ENCODE results near the gene PHF2. TPM values are rescaled to one million over a fixed set of nuclear protein-coding genes. Genes with fewer than 3 reads are reported as not detected.

The PHF2 gene
- total RNA-seq (2014; rRNA removed; shearing (Covaris generic)) = 12.5 and 16.5 TPM in 2 replicates
- polyA plus RNA-seq (2016; fragmentation: Nextera tagmentation; extraction: Ambion mirVana) = 3.5 and 4.6 TPM in 2 replicates

GRCh38 chr9:93576258-93577077 is at the start of gene PHF2:
PHF2 (plus strand) TSS chr9:93576584; CDS start chr9:93576774, 190 bp downstream.
- TF ChIP-seq EZH2 (IDR thresholded peaks at IDR 0.05; ENCODE audit: insufficient read depth, poor library complexity, severe bottlenecking) (no peak), EZH2phosphoT487 (IDR thresholded peaks at IDR 0.05; ENCODE audit: insufficient read depth, low read depth) (no peak)
- 1% methylated on average over 51 to 62 of the region's 140 CpGs for WGBS, 2 experiments (ENCODE audit: low coverage in 1 of 2, low lambda C conversion rate in 2 of 2, missing lambda C conversion rate in 2 of 2)
- Histone ChIP-seq H3F3A (ENCODE audit: insufficient read depth) (no peaks in the 10 kb centered on the region), H2AFZ (peak within 1 kb of the TSS; percentile 77), H3K36me3 (ENCODE audit: low read depth) (no peaks in the 10 kb centered on the region), H3K4me2 (ENCODE audit: unreplicated experiment) (peak within 1 kb of the TSS; percentile 84), H3K9me3 (ENCODE audit: low read depth) (no peaks in the 10 kb centered on the region), H3K27ac (peak within 1 kb of the TSS; percentile 53), H3K9ac (peak within 1 kb of the TSS; percentile 96), H3K27me3 (replicated peaks; ENCODE audit: insufficient read depth) (no peaks in the 10 kb centered on the region), H3K79me2 (ENCODE audit: insufficient read depth) (peaks cover 62% of the 10 kb centered on the region), H3K4me3 (peak within 1 kb of the TSS; percentile 84), H3K9me2 (ENCODE audit: insufficient read depth) (no peaks in the 10 kb centered on the region), H3K4me1 (ENCODE audit: insufficient read depth) (peaks cover 17% of the 10 kb centered on the region), H4K20me1 (ENCODE audit: insufficient read depth) (no peaks in the 10 kb centered on the region)
- in situ Hi-C loops (cut with MboI) = no loop called here
- DNase-seq = peak; percentile 61

- Histone ChIP-seq H3K27me3 (replicated peaks; ENCODE audit: insufficient read depth) (no peaks in the 10 kb centered on the region), H3K27ac (no peak overlapping the region), H3K9ac (no peak overlapping the region), H3F3A (ENCODE audit: insufficient read depth) (no peaks in the 10 kb centered on the region), H3K4me2 (ENCODE audit: unreplicated experiment) (no peak overlapping the region), H3K4me1 (ENCODE audit: insufficient read depth) (no peaks in the 10 kb centered on the region), H3K9me3 (ENCODE audit: low read depth) (no peaks in the 10 kb centered on the region), H2AFZ (no peak overlapping the region), H3K4me3 (no peak overlapping the region), H3K9me2 (ENCODE audit: insufficient read depth) (no peaks in the 10 kb centered on the region), H4K20me1 (ENCODE audit: insufficient read depth) (no peaks in the 10 kb centered on the region), H3K79me2 (ENCODE audit: insufficient read depth) (peaks cover 46% of the 10 kb centered on the region), H3K36me3 (ENCODE audit: low read depth) (peaks cover 57% of the 10 kb centered on the region)
- in situ Hi-C loops (cut with MboI) = no loop called here
- peak; percentile 20 for DNase-seq
- 49 to 50% methylated on average over 3 of the region's 3 CpGs for WGBS, 2 experiments (ENCODE audit: low coverage in 1 of 2, low lambda C conversion rate in 2 of 2, missing lambda C conversion rate in 2 of 2)
- TF ChIP-seq EZH2 (IDR thresholded peaks at IDR 0.05; ENCODE audit: insufficient read depth, poor library complexity, severe bottlenecking) (no peak), EZH2phosphoT487 (IDR thresholded peaks at IDR 0.05; ENCODE audit: insufficient read depth, low read depth) (no peak)
Observed at GRCh38 chr9:93531374-93531773, 45.0 kb upstream of the PHF2 start.

DNA sequence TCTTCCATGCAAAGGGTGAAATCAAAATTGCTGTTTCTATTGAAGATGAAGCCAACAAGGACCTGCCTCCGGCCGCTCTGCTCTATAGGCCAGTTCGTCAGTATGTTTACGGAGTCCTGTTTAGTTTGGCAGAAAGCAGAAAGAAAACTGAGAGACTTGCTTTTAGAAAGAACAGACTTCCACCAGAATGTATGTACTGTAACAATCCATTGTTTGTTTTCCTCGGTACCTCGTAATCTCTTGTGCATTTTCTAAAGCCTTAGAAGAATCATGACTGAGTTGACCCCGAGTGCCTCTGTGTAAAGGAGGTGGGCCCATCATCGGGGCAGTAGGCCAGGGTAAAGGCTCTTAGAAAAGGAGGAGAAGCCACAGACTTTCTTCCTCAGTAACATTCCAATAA is 44.2 kb upstream of the PHF2 start:
- peaks cover 42% of the 10 kb centered on the region for H3K79me2 ChIP-seq (ENCODE audit: insufficient read depth)
- H3K9me3 ChIP-seq (ENCODE audit: low read depth) = no peaks in the 10 kb centered on the region
- no peaks in the 10 kb centered on the region for H4K20me1 ChIP-seq (ENCODE audit: insufficient read depth)
- no peaks in the 10 kb centered on the region for H3K4me1 ChIP-seq (ENCODE audit: insufficient read depth)
- no peak overlapping the region for H3K27ac ChIP-seq
- no peak overlapping the region for H3K4me2 ChIP-seq (ENCODE audit: unreplicated experiment)
- H3K9ac ChIP-seq = no peak overlapping the region
- TF ChIP-seq EZH2 (IDR thresholded peaks at IDR 0.05; ENCODE audit: insufficient read depth, poor library complexity, severe bottlenecking) = no peak
- no peak for TF ChIP-seq EZH2phosphoT487 (IDR thresholded peaks at IDR 0.05; ENCODE audit: insufficient read depth, low read depth)
- H3K27me3 ChIP-seq (replicated peaks; ENCODE audit: insufficient read depth) = no peaks in the 10 kb centered on the region
- H2AFZ ChIP-seq = no peak overlapping the region
- WGBS, 2 experiments (ENCODE audit: low coverage in 1 of 2, low lambda C conversion rate in 2 of 2, missing lambda C conversion rate in 2 of 2) = 99% methylated on average over 8 of the region's 8 CpGs
- H3K36me3 ChIP-seq (ENCODE audit: low read depth) = peaks cover 55% of the 10 kb centered on the region
- in situ Hi-C loops (cut with MboI) = no loop called here
- no peaks in the 10 kb centered on the region for H3K9me2 ChIP-seq (ENCODE audit: insufficient read depth)
- no peak for DNase-seq
- no peak overlapping the region for H3K4me3 ChIP-seq
- no peaks in the 10 kb centered on the region; the same call in 1 of the 2 replicates for H3F3A ChIP-seq (ENCODE audit: insufficient read depth)

DNA sequence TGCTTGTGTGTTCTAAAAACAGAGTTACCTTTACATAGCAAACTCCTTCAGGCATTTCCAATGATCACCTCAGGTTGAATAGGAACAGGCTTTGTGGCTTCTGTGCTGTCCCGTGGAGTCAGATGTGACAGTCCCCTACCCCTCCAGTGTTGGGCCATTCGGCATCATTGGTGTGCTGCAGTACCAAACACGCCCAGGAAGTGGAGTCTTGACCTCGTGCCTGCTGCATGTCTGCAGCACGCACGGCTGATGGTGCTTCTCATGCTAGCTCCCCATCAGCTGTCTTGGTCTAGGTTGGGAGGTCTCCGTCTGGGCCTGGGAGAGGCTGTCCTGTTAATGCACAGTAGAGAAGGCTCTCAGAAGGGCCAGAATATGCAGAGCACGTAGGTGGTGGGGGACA is 42.5 kb upstream of the PHF2 start:
- Histone ChIP-seq H4K20me1 (ENCODE audit: insufficient read depth) (no peaks in the 10 kb centered on the region), H3K27me3 (replicated peaks; ENCODE audit: insufficient read depth) (no peaks in the 10 kb centered on the region), H3K9ac (no peak overlapping the region), H3K9me2 (ENCODE audit: insufficient read depth) (no peaks in the 10 kb centered on the region), H3F3A (ENCODE audit: insufficient read depth) (peaks cover 4% of the 10 kb centered on the region; the same call in 1 of the 2 replicates), H3K79me2 (ENCODE audit: insufficient read depth) (peaks cover 47% of the 10 kb centered on the region), H3K4me3 (no peak overlapping the region), H3K9me3 (ENCODE audit: low read depth) (no peaks in the 10 kb centered on the region), H3K36me3 (ENCODE audit: low read depth) (peaks cover 45% of the 10 kb centered on the region), H3K27ac (no peak overlapping the region), H3K4me1 (ENCODE audit: insufficient read depth) (no peaks in the 10 kb centered on the region), H3K4me2 (ENCODE audit: unreplicated experiment) (no peak overlapping the region), H2AFZ (no peak overlapping the region)
- 74 to 78% methylated on average over 8 of the region's 8 CpGs for WGBS, 2 experiments (ENCODE audit: low coverage in 1 of 2, low lambda C conversion rate in 2 of 2, missing lambda C conversion rate in 2 of 2)
- DNase-seq = no peak
- TF ChIP-seq EZH2phosphoT487 (IDR thresholded peaks at IDR 0.05; ENCODE audit: insufficient read depth, low read depth) (no peak), EZH2 (IDR thresholded peaks at IDR 0.05; ENCODE audit: insufficient read depth, poor library complexity, severe bottlenecking) (no peak)
- in situ Hi-C loops (cut with MboI) = no loop called here
